GM12878 (cell line): Measurements from ENCODE around the gene SCRT2. TPM values are rescaled to one million over a fixed set of nuclear protein-coding genes. Genes with fewer than 3 reads are reported as not detected.

Source experiments
- ATAC-seq: fragments of 200-7000 bp; cut with Tn5 transposase; 3 replicates; pipeline ENCODE4 v1.9.1; 2020; ENCODE audit warnings: mild to moderate bottlenecking, moderate library complexity
- BruUV-seq: library from RNA; stranded (reverse); fragments of 400-500 nt; replicated peaks from 2 replicates; lab custom pipeline; 2021; lab: Mats Ljungman, UMichigan
- CTCF ChIA-PET: fragments of 300-600 bp; sonication (Branson Sonifier 250); formaldehyde crosslinking; extraction: SDS; loops from one replicate; lab custom pipeline; 2021; ENCODE audit warnings: inconsistent platforms; lab: Yijun Ruan, JAX
- POLR2A ChIA-PET: fragments of 350-600 bp; formaldehyde crosslinking; extraction: SDS; loops from one replicate; lab custom pipeline; 2021; ENCODE audit warnings: inconsistent platforms; lab: Charles Lee
- RAD21 ChIA-PET: fragments of 300-600 bp; sonication (Branson Sonifier 250); formaldehyde crosslinking; loops from one replicate; lab custom pipeline; 2023; ENCODE audit warnings: antibody characterized with exemption; ENCODE audit not compliant: unreplicated experiment; lab: Charles Lee
- SMC1A ChIA-PET: fragments of 300-600 bp; sonication (Branson Sonifier 250); formaldehyde crosslinking; loops from one replicate; lab custom pipeline; 2023; ENCODE audit not compliant: unreplicated experiment, uncharacterized antibody; lab: Charles Lee
- DNase-seq: peaks from one replicate; pipeline ENCODE4 v3.0.0-alpha.2; 2011; ENCODE audit warnings: low read depth, low spot score
- FAIRE-seq: peaks from 3 replicates; lab custom pipeline; 2011; peaks lifted over from hg19 to GRCh38; lab: Jason Lieb, UNC
- H2AFZ ChIP-seq: 2 replicates; pipeline ENCODE4 v1.6.0; 2011; ENCODE audit warnings: low read depth, low read length, control low read depth; ENCODE audit not compliant: control insufficient read depth
- H3K27ac ChIP-seq: 2 replicates; pipeline ENCODE4 v1.5.1; 2011; ENCODE audit warnings: control low read depth; ENCODE audit not compliant: control insufficient read depth, insufficient read depth
- H3K27me3 ChIP-seq, 2 experiments: replicated peaks in 1 of 2; 2 replicates each; pipeline versions ENCODE4 v1.6.0 to v1.6.1; 2011; ENCODE audit warnings: low read length in 1 of 2; ENCODE audit not compliant: control insufficient read depth in 2 of 2, insufficient read depth in 2 of 2
- H3K36me3 ChIP-seq, 2 experiments: 2 replicates each; pipeline ENCODE4 v1.5.1; 2011; ENCODE audit warnings: low read length in 1 of 2; ENCODE audit not compliant: control insufficient read depth in 2 of 2, insufficient read depth in 2 of 2
- H3K4me1 ChIP-seq: 2 replicates; pipeline ENCODE4 v1.6.1; 2011; ENCODE audit warnings: mild to moderate bottlenecking, low read length, moderate library complexity, mixed read lengths; ENCODE audit not compliant: control insufficient read depth, insufficient read depth
- H3K4me2 ChIP-seq: 2 replicates; pipeline ENCODE4 v1.6.0; 2011; ENCODE audit warnings: control low read depth; ENCODE audit not compliant: control insufficient read depth, insufficient read depth
- H3K4me3 ChIP-seq: fragments of 200-600 bp; sonication (generic); 2 replicates; pipeline ENCODE4 v1.5.1; 2016
- H3K79me2 ChIP-seq: 2 replicates; pipeline ENCODE4 v1.6.0; 2011; ENCODE audit warnings: low read length; ENCODE audit not compliant: control insufficient read depth, insufficient read depth
- H3K9ac ChIP-seq: 2 replicates; pipeline ENCODE4 v1.8.0; 2011; ENCODE audit warnings: low read length, control low read depth, mixed read lengths; ENCODE audit not compliant: control insufficient read depth, insufficient read depth
- H3K9me3 ChIP-seq: replicated peaks from 3 replicates; pipeline ENCODE4 v1.5.1; 2011; ENCODE audit warnings: mild to moderate bottlenecking, low read length; ENCODE audit not compliant: control insufficient read depth, insufficient read depth
- H4K20me1 ChIP-seq: 2 replicates; pipeline ENCODE4 v1.6.0; 2011; ENCODE audit not compliant: control insufficient read depth, insufficient read depth
- CEBPB ChIP-seq, 2 experiments: fragments of 150-350 bp in 1 of 2; IDR thresholded peaks; 2 replicates each; pipeline ENCODE4 v1.6.1; 2012 to 2014; ENCODE audit warnings: low read depth in 2 of 2, low read length in 2 of 2, borderline replicate concordance in 1 of 2, inconsistent platforms in 1 of 2
- ETV6 ChIP-seq, 2 experiments: fragments of 450-650 bp in 1 of 2; IDR thresholded peaks in 1 of 2; conservative IDR thresholded peaks in 1 of 2; 2 replicates each; pipeline ENCODE4 v1.6.1; 2014; ENCODE audit warnings: antibody characterized with exemption in 1 of 2, borderline replicate concordance in 1 of 2, low read depth in 1 of 2, mild to moderate bottlenecking in 1 of 2, moderate library complexity in 1 of 2
- NFIC ChIP-seq: IDR thresholded peaks from 2 replicates; pipeline ENCODE4 v1.6.1; 2012; ENCODE audit warnings: low read depth, mild to moderate bottlenecking, inconsistent platforms, low read length, moderate library complexity
- PAX5 ChIP-seq: IDR thresholded peaks from 2 replicates; pipeline ENCODE4 v1.6.1; 2011; ENCODE audit warnings: low read depth, low read length, borderline replicate concordance
- RBBP5 ChIP-seq: fragments of 200-600 bp; sonication (generic); conservative IDR thresholded peaks from 2 replicates; pipeline ENCODE4 v1.6.1; 2016
- SKIL ChIP-seq: fragments of 450-650 bp; IDR thresholded peaks from 2 replicates; pipeline ENCODE4 v1.6.1; 2017; ENCODE audit warnings: mild to moderate bottlenecking, low read depth, inconsistent platforms; ENCODE audit not compliant: poor library complexity, severe bottlenecking
- SPI1 ChIP-seq: IDR thresholded peaks from 2 replicates; pipeline ENCODE4 v1.6.1; 2011; ENCODE audit warnings: low read depth, mild to moderate bottlenecking, low read length, moderate library complexity, borderline replicate concordance; ENCODE audit not compliant: insufficient read depth
- SUZ12 ChIP-seq: fragments of 200-600 bp; sonication (generic); IDR thresholded peaks from one replicate; pipeline ENCODE4 v1.6.1; 2018; ENCODE audit warnings: antibody characterized with exemption, mild to moderate bottlenecking; ENCODE audit not compliant: unreplicated experiment
- WRNIP1 ChIP-seq: IDR thresholded peaks from 2 replicates; pipeline ENCODE4 v1.6.1; 2011; ENCODE audit warnings: low read depth, low read length, improper control_type of control experiment, borderline replicate concordance
- YY1 ChIP-seq: IDR thresholded peaks from 2 replicates; pipeline ENCODE4 v1.6.1; 2011; ENCODE audit warnings: low read depth, mild to moderate bottlenecking, low read length
- WGBS: methylation state at CpG from one replicate; pipeline ENCODE4 v1.1.6; 2016; ENCODE audit warnings: low lambda C conversion rate; ENCODE audit not compliant: insufficient replicate concordance, insufficient coverage; ENCODE audit errors: missing lambda C conversion rate; 5-methylcytosine and 5-hydroxymethylcytosine counted together
- in situ Hi-C: fragments of 300-500 bp; cut with MboI; formaldehyde crosslinking; loops from 9 replicates; pipeline ENCODE4 v1.14.3; 2018; ENCODE audit warnings: mixed read lengths
- intact Hi-C: fragments of 100-400 bp; cut with micrococcal nuclease; formaldehyde crosslinking; loops from one replicate; pipeline ENCODE4 v1.14.2; 2022; ENCODE audit not compliant: unreplicated experiment
- polyA plus RNA-seq, 11 experiments: library from polyadenylated mRNA; depleted of rRNA in 4 of 11; unstranded in 6 of 11; stranded (reverse) in 5 of 11; fragments of >200 nt; fragmentation: Nextera tagmentation in 4 of 11; fragmentation: Illumina TruSeq in 1 of 11; extraction: Ambion mirVana in 4 of 11; extraction: Trizol in 1 of 11; gene quantifications; 1 replicate in 1 of 11; 2 replicates in 10 of 11; pipeline versions ENCODE4 v1.2.1 to v1.2.3, GENCODE V29; 2011 to 2016; ENCODE audit warnings: inconsistent platforms in 2 of 11, missing spikeins in 2 of 11, low read depth in 1 of 11
- total RNA-seq, 4 experiments: library from RNA; depleted of rRNA in 3 of 4; stranded (reverse); fragments of >200 nt in 3 of 4; fragmentation: Illumina TruSeq in 1 of 4; extraction: Trizol in 1 of 4; gene quantifications; 2 replicates each; pipeline versions ENCODE4 v1.2.1 to v1.2.3, GENCODE V29; 2013 to 2021

Gene SCRT2
- total and polyA plus RNA-seq, 10 of the 15 experiments (the other 5 are each of a cell fraction or from before 2014, with no cell fraction given) = not detected

- TF ChIP-seq SKIL = no peak
- TF ChIP-seq SUZ12 = no peak
- TF ChIP-seq, all 136 proteins: peak for 0
Observed at GRCh38 chr20:677957-678356, 2.4 kb upstream of the SCRT2 start (continued).

GRCh38 chr20:676967-677366, 1.4 kb upstream of the SCRT2 start:
- H3K27me3 ChIP-seq = peaks cover 5 to 9% of the 10 kb centered on the region in 2 experiments
- 64% methylated on average over 3 of the region's 3 CpGs for WGBS
- TF ChIP-seq RBBP5 (no peak), ETV6 (conservative IDR thresholded peaks at IDR 0.05 in 1 of 2, IDR thresholded peaks at IDR 0.05 in 1 of 2; ENCODE audit: borderline replicate concordance in 1 of 2, low read depth in 1 of 2) (no peak), CEBPB (IDR thresholded peaks at IDR 0.05; ENCODE audit: borderline replicate concordance in 1 of 2, low read depth in 2 of 2, low read length in 2 of 2) (no peak), NFIC (no peak), YY1 (no peak), PAX5 (no peak), SPI1 (no peak), WRNIP1 (no peak)
- no peaks in the 10 kb centered on the region for H3K36me3 ChIP-seq
- H3K4me1 ChIP-seq = peaks cover 4% of the 10 kb centered on the region; the same call in 1 of the 2 replicates
- H3K9ac ChIP-seq = no peak overlapping the region
- ATAC-seq (peak; percentile 27; the same call in 1 of the 3 replicates), FAIRE-seq (no peak), DNase-seq (no peak)
- no peak overlapping the region for H3K27ac ChIP-seq
- SMC1A ChIA-PET = interaction anchor here (1.0 kb wide), 1 partner anchor 32 kb away, joined by 5 read pairs; no protein-coding TSS in a partner anchor
- no peaks in the 10 kb centered on the region for H3K9me3 ChIP-seq
- H4K20me1 ChIP-seq = no peaks in the 10 kb centered on the region
- CTCF ChIA-PET = interaction anchor here (1.0 to 1.8 kb wide), 3 partner anchors 9 to 62 kb away, joined by 4 to 5 read pairs (median 5); no protein-coding TSS in a partner anchor
- H3K4me3 ChIP-seq = no peak overlapping the region
- no TSS peak for BruUV-seq
- no peaks in the 10 kb centered on the region for H3K79me2 ChIP-seq
- POLR2A ChIA-PET = no interaction called here
- H2AFZ ChIP-seq = no peak overlapping the region
- no peak overlapping the region for H3K4me2 ChIP-seq
- RAD21 ChIA-PET = interaction anchor here (1.4 kb wide), 1 partner anchor 10 kb away, joined by 4 read pairs; no protein-coding TSS in a partner anchor
- intact Hi-C loops = no loop called here
- in situ Hi-C loops = no loop called here
